Measurements from ENCODE around the gene WDFY1.
"Not testable (repeated sequence)": the region's sequence is repeated elsewhere in the genome, so short reads cannot be mapped to it uniquely, and the experiment has no call there.

WDFY1 gene

DNA sequence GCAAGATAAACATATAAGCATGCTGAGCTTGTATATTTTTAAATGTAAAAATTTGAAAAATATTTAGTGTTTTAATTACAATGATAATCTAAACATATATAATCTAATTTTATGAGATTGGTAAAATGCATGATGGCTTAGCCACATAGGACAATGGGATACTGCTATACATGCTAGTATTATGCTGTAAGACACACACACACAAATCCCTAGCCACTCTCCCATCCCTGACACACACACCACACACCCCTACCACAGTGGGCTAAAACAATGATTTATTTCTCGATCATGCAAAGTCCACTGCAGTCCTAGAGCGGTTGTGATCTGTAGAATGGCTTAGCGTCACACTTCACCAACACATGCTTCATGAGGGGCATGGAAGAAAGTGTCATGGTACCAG, 71.5 kb downstream of the WDFY1 start:
- no peak overlapping the region for H3K27ac ChIP-seq (ENCODE audit: low read length)
- no peaks in the 10 kb centered on the region for H3K9me3 ChIP-seq (ENCODE audit: insufficient read depth, low read length, severe bottlenecking)
- H2AFZ ChIP-seq (ENCODE audit: low read depth, low read length): no peak overlapping the region
- no peaks in the 10 kb centered on the region for H3K4me1 ChIP-seq (ENCODE audit: insufficient read depth, low read length)
- no peak overlapping the region for H3K9ac ChIP-seq (ENCODE audit: low read depth, low read length)
- TF ChIP-seq, protein P1, sequence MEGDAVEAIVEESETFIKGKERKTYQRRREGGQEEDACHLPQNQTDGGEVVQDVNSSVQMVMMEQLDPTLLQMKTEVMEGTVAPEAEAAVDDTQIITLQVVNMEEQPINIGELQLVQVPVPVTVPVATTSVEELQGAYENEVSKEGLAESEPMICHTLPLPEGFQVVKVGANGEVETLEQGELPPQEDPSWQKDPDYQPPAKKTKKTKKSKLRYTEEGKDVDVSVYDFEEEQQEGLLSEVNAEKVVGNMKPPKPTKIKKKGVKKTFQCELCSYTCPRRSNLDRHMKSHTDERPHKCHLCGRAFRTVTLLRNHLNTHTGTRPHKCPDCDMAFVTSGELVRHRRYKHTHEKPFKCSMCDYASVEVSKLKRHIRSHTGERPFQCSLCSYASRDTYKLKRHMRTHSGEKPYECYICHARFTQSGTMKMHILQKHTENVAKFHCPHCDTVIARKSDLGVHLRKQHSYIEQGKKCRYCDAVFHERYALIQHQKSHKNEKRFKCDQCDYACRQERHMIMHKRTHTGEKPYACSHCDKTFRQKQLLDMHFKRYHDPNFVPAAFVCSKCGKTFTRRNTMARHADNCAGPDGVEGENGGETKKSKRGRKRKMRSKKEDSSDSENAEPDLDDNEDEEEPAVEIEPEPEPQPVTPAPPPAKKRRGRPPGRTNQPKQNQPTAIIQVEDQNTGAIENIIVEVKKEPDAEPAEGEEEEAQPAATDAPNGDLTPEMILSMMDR (IDR thresholded peaks at IDR 0.05; ENCODE audit: borderline replicate concordance, extremely low read depth, low read length, poor library complexity, severe bottlenecking): no peak
- no peak for TF ChIP-seq EZH2 (IDR thresholded peaks at IDR 0.05; ENCODE audit: borderline replicate concordance, low read depth, low read length, severe bottlenecking)
- H3K4me2 ChIP-seq (ENCODE audit: insufficient read depth, low read length): no peak overlapping the region
- ATAC-seq (ENCODE audit: insufficient read depth, low read depth) (no peak), DNase-seq (no peak)
- H3K79me2 ChIP-seq (ENCODE audit: insufficient read depth, low read length): no peaks in the 10 kb centered on the region
- no peaks in the 10 kb centered on the region for H4K20me1 ChIP-seq (ENCODE audit: insufficient read depth, low read length)
- no peak overlapping the region for H3K4me3 ChIP-seq (ENCODE audit: low read depth in 1 of 2, low read length in 2 of 2)
- peaks cover 12% of the 10 kb centered on the region for H3K36me3 ChIP-seq (ENCODE audit: insufficient read depth, low read length)
- no peaks in the 10 kb centered on the region for H3K27me3 ChIP-seq (ENCODE audit: insufficient read depth, low read length, poor library complexity)

DNA sequence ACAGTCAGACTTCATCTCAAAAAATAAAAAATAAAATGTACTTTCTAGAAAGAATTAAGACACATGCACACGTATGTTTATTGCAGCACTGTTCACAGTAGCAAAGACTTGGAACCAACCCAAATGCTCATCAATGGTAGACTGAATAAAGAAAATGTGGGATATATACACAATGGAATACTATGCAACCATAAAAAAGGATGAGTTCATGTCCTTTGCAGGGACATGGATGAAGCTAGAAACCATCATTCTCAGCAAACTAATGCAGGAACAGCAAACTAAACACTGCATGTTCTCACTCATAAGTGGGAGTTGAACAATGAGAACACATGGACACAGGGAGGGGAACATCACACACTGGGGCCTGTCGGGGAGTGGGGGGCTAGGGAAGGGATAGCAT, 72.4 kb downstream of the WDFY1 start:
- not testable (repeated sequence) for H3K27ac ChIP-seq (ENCODE audit: low read length); H3K27me3 ChIP-seq (ENCODE audit: insufficient read depth, low read length, poor library complexity); DNase-seq; ATAC-seq (ENCODE audit: insufficient read depth, low read depth); H3K4me3 ChIP-seq (ENCODE audit: low read depth in 1 of 2, low read length in 2 of 2); H2AFZ ChIP-seq (ENCODE audit: low read depth, low read length); H3K4me1 ChIP-seq (ENCODE audit: insufficient read depth, low read length); H3K9me3 ChIP-seq (ENCODE audit: insufficient read depth, low read length, severe bottlenecking); H4K20me1 ChIP-seq (ENCODE audit: insufficient read depth, low read length); H3K79me2 ChIP-seq (ENCODE audit: insufficient read depth, low read length); H3K4me2 ChIP-seq (ENCODE audit: insufficient read depth, low read length); H3K9ac ChIP-seq (ENCODE audit: low read depth, low read length)
- peaks cover 12% of the 10 kb centered on the region for H3K36me3 ChIP-seq (ENCODE audit: insufficient read depth, low read length)

DNA sequence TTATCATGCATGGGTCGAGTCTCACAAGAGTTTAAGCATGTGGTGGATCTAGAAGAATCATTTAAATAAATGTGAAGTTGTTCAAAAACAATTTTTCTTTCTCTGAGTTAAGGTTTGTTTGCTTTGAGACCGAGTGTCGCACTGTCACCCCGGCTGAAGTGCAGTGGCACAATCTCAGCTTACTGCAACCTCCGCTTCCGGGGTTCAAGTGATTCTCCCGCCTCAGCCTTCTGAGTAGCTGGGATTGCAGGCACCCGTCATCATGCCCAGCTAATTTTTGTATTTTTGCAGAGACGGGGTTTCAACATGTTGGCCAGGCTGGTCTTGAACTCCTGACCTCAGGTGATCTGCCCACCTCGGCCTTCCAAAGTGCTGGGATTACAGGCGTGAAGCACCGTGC, 73.5 kb downstream of the WDFY1 start:
- H3K79me2 ChIP-seq (ENCODE audit: insufficient read depth, low read length); H3K27ac ChIP-seq (ENCODE audit: low read length); H2AFZ ChIP-seq (ENCODE audit: low read depth, low read length); ATAC-seq (ENCODE audit: insufficient read depth, low read depth); H4K20me1 ChIP-seq (ENCODE audit: insufficient read depth, low read length); H3K36me3 ChIP-seq (ENCODE audit: insufficient read depth, low read length); H3K27me3 ChIP-seq (ENCODE audit: insufficient read depth, low read length, poor library complexity); DNase-seq; H3K4me3 ChIP-seq (ENCODE audit: low read depth in 1 of 2, low read length in 2 of 2); H3K4me2 ChIP-seq (ENCODE audit: insufficient read depth, low read length); H3K4me1 ChIP-seq (ENCODE audit: insufficient read depth, low read length); H3K9me3 ChIP-seq (ENCODE audit: insufficient read depth, low read length, severe bottlenecking); H3K9ac ChIP-seq (ENCODE audit: low read depth, low read length): not testable (repeated sequence)

DNA sequence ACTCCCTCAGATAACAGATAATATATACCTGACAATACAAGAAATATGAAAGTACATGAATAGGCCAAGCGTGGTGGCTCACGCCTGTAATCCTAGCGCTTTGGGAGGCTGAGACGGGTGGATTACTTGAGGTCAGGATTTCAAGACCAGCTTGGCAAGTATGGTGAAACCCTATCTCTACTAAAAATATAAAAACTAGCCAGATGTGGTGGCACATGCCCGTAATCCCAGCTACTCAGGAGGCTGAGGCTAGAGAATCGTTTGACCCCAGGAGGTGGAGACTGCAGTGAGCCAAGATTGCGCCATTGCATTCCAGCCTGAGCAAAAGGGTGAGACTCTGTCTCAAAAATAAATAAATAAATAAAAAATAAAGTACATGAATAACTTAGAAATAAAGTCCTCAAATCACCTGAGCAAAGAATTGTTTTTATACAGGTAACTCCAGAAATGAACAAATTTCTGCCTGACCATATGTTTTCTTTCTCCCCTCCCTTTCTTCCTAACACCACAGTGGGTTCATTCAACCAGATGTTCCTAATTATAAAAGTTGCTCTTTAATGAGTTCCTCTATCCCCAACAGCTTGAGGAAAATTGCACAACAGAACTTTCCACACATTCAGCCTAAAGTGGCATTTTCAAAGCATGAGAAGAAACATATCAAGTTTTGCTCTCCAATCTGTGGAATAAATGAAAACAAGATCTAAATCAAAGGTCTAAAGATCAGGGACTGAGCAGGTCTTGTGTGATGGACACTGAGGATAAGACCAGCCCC, 74.1 kb downstream of the WDFY1 start:
- H4K20me1 ChIP-seq (ENCODE audit: insufficient read depth, low read length): no peaks in the 10 kb centered on the region
- H3K36me3 ChIP-seq (ENCODE audit: insufficient read depth, low read length): peaks cover 9% of the 10 kb centered on the region
- H3K9ac ChIP-seq (ENCODE audit: low read depth, low read length): no peak overlapping the region
- H3K4me1 ChIP-seq (ENCODE audit: insufficient read depth, low read length): peaks cover 12% of the 10 kb centered on the region
- DNase-seq: no peak
- H3K9me3 ChIP-seq (ENCODE audit: insufficient read depth, low read length, severe bottlenecking): no peaks in the 10 kb centered on the region
- no peaks in the 10 kb centered on the region for H3K27me3 ChIP-seq (ENCODE audit: insufficient read depth, low read length, poor library complexity)
- H3K79me2 ChIP-seq (ENCODE audit: insufficient read depth, low read length): no peaks in the 10 kb centered on the region
- H2AFZ ChIP-seq (ENCODE audit: low read depth, low read length): no peak overlapping the region
- no peak overlapping the region for H3K4me3 ChIP-seq (ENCODE audit: low read depth in 1 of 2, low read length in 2 of 2)
- no peak overlapping the region for H3K27ac ChIP-seq (ENCODE audit: low read length)
- no peak overlapping the region for H3K4me2 ChIP-seq (ENCODE audit: insufficient read depth, low read length)
- ATAC-seq (ENCODE audit: insufficient read depth, low read depth): no peak
- TF ChIP-seq, protein P1 (IDR thresholded peaks at IDR 0.05; ENCODE audit: borderline replicate concordance, extremely low read depth, low read length, poor library complexity, severe bottlenecking): no peak
- TF ChIP-seq EZH2 (IDR thresholded peaks at IDR 0.05; ENCODE audit: borderline replicate concordance, low read depth, low read length, severe bottlenecking): no peak
